ENCODE results near the gene DCHS1. TPM values are rescaled to one million over a fixed set of nuclear protein-coding genes. Genes with fewer than 3 reads are reported as not detected.

Gene DCHS1
- total RNA-seq, 4 donors from 2014 or later = 5.5 to 17.7 (median 14.0) TPM

DNA sequence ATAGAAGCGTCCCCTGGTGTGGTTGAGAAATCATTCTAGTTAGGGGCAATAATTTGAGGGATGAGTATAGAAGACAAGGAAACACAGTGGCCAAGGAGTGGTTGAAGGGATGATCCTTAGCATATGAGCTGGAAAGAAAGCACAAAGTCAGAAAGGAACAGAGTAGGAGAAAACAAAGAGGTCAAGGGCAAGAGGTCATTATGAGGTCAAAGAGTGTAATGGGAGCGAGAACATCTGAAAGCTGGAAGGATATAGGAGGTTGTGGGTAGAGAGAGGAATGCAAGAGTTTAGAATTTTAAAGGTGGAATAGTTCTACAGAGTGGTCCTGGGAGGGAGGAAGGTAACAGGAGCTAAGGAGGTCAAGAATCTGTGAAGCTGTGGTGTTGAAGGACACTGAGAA lies 2.0 kb downstream of the DCHS1 start:
- intact Hi-C loops (cut with DNase I; ENCODE audit: low total_unique reads) = no loop called here
- TF ChIP-seq POLR2AphosphoS5 (IDR thresholded peaks at IDR 0.05) (no peak), POLR2A (IDR thresholded peaks at IDR 0.05) (no peak), EP300 (IDR thresholded peaks at IDR 0.05; ENCODE audit: low read depth) (no peak)
- H3K9me3 ChIP-seq = no peaks in the 10 kb centered on the region
- in situ Hi-C loops (cut with MboI; ENCODE audit: low pct_ligation_motif_present in 1 of 4, low pct_unique_long_range_greater_than_20kb in 1 of 4, low sequenced_read_pairs in 3 of 4) = no loop called here
- no peak for DNase-seq
- peaks cover 27% of the 10 kb centered on the region for H3K27me3 ChIP-seq
- no peak overlapping the region for H3K4me3 ChIP-seq
- peak overlapping the region in 3 of 4 donors; percentile 13 to 79 (median 30) for H3K27ac ChIP-seq
- H3K4me1 ChIP-seq = peaks cover 0 to 12% (median 8%) of the 10 kb centered on the region in 4 donors
- no peaks in the 10 kb centered on the region for H3K36me3 ChIP-seq
- 84 to 89% methylated on average over 2 of the region's 2 CpGs for WGBS, 2 donors (ENCODE audit: low coverage in 1 of 2)

DNA sequence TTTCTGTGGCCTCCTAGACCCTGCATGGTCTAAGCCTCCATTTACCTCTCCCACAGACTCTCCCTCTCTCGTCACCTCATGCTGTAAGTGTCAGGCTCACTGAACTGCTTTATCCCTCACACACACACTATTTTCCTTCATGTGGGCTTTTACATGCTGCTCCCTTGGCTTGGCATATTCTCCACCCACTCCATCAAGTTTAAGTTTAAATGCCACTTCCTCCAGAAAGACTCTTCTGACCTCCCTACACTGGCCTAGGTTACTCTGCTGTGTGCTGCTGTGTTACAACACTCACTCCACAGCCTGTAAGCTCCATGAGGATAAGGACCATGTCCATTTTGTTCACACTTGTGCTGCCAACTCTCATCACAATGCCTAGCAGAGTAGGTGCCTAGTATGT lies 2.5 kb downstream of the DCHS1 start:
- 82 to 100% methylated on average over 1 of the region's 1 CpG for WGBS, 2 donors (ENCODE audit: low coverage in 1 of 2)
- no peaks in the 10 kb centered on the region for H3K36me3 ChIP-seq
- H3K27ac ChIP-seq = peak overlapping the region in 1 of 4 donors; percentile 3
- intact Hi-C loops (cut with DNase I; ENCODE audit: low total_unique reads) = no loop called here
- DNase-seq = no peak
- H3K9me3 ChIP-seq = no peaks in the 10 kb centered on the region
- TF ChIP-seq EP300 (IDR thresholded peaks at IDR 0.05; ENCODE audit: low read depth) (no peak), POLR2A (IDR thresholded peaks at IDR 0.05) (no peak), POLR2AphosphoS5 (IDR thresholded peaks at IDR 0.05) (no peak)
- TF ChIP-seq, protein P1, sequence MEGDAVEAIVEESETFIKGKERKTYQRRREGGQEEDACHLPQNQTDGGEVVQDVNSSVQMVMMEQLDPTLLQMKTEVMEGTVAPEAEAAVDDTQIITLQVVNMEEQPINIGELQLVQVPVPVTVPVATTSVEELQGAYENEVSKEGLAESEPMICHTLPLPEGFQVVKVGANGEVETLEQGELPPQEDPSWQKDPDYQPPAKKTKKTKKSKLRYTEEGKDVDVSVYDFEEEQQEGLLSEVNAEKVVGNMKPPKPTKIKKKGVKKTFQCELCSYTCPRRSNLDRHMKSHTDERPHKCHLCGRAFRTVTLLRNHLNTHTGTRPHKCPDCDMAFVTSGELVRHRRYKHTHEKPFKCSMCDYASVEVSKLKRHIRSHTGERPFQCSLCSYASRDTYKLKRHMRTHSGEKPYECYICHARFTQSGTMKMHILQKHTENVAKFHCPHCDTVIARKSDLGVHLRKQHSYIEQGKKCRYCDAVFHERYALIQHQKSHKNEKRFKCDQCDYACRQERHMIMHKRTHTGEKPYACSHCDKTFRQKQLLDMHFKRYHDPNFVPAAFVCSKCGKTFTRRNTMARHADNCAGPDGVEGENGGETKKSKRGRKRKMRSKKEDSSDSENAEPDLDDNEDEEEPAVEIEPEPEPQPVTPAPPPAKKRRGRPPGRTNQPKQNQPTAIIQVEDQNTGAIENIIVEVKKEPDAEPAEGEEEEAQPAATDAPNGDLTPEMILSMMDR (IDR thresholded peaks at IDR 0.05) = no peak
- H3K4me1 ChIP-seq = peaks cover 0 to 17% (median 12%) of the 10 kb centered on the region in 4 donors
- H3K27me3 ChIP-seq = peaks cover 27% of the 10 kb centered on the region
- in situ Hi-C loops (cut with MboI; ENCODE audit: low pct_ligation_motif_present in 1 of 4, low pct_unique_long_range_greater_than_20kb in 1 of 4, low sequenced_read_pairs in 3 of 4) = no loop called here
- H3K4me3 ChIP-seq = no peak overlapping the region

DNA sequence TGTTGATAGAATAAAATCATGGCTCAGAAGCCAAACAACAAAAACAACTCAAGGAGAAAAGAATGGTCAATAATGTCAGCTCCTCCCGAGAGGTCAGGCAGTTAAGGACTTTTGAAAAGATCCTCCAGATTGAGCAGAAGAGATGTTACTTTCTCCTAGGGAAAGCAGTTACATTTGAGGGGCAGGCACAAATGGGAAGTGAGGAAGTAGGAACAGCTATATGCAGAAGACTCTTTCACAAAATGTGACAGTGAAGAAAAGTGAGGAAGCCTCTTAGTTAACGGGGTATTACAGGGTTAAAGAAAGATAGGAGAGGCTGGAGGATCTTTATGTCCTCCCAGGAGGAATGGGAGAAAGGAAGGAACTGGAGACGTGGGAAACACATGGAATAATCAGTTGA lies 3.4 kb downstream of the DCHS1 start:
- WGBS, 2 donors (ENCODE audit: low coverage in 1 of 2) = 52 to 62% methylated on average over 3 of the region's 3 CpGs
- no peak overlapping the region for H3K4me3 ChIP-seq
- H3K27me3 ChIP-seq = peaks cover 22% of the 10 kb centered on the region
- H3K27ac ChIP-seq = no peak overlapping the region
- in situ Hi-C loops (cut with MboI; ENCODE audit: low pct_ligation_motif_present in 1 of 4, low pct_unique_long_range_greater_than_20kb in 1 of 4, low sequenced_read_pairs in 3 of 4) (no loop called here), intact Hi-C loops (cut with DNase I; ENCODE audit: low total_unique reads) (no loop called here)
- H3K4me1 ChIP-seq = peaks cover 2 to 26% (median 17%) of the 10 kb centered on the region in 4 donors
- H3K9me3 ChIP-seq = no peaks in the 10 kb centered on the region
- DNase-seq = no peak
- no peak for TF ChIP-seq POLR2AphosphoS5 (IDR thresholded peaks at IDR 0.05)
- H3K36me3 ChIP-seq = no peaks in the 10 kb centered on the region

DNA sequence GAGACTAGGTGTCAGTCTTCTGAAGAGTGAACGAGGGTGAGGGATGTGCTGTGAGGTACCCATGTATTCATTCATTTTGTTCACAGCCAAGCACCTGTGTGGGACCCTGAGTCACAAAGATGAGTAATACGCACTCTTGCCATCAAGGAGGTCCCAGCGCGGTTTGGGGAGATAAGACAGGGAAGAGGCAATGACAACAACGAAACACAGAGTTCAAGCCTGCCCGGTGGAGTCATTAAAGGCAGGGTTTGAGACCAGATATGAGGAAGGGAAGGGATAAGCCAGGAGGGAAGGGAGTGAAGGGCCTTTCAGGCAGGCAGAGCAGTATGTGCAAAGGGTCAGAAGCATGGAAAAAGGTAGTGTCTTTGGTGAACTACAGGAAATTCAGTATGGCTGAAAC lies 4.6 kb downstream of the DCHS1 start:
- Histone ChIP-seq H3K27me3 (peaks cover 10% of the 10 kb centered on the region), H3K36me3 (no peaks in the 10 kb centered on the region), H3K9me3 (no peaks in the 10 kb centered on the region), H3K4me3 (no peak overlapping the region), H3K4me1 (peaks cover 14 to 33% (median 23%) of the 10 kb centered on the region in 4 donors), H3K27ac (no peak overlapping the region)
- intact Hi-C loops (cut with DNase I; ENCODE audit: low total_unique reads) (no loop called here), in situ Hi-C loops (cut with MboI; ENCODE audit: low pct_ligation_motif_present in 1 of 4, low pct_unique_long_range_greater_than_20kb in 1 of 4, low sequenced_read_pairs in 3 of 4) (no loop called here)
- WGBS, 2 donors (ENCODE audit: low coverage in 1 of 2) = 63 to 93% methylated on average over 4 to 6 of the region's 6 CpGs
- TF ChIP-seq POLR2AphosphoS5 (IDR thresholded peaks at IDR 0.05) (no peak), EP300 (IDR thresholded peaks at IDR 0.05; ENCODE audit: low read depth) (no peak), POLR2A (IDR thresholded peaks at IDR 0.05) (no peak)
- TF ChIP-seq, protein P1 (IDR thresholded peaks at IDR 0.05) = no peak
- DNase-seq = no peak

DNA sequence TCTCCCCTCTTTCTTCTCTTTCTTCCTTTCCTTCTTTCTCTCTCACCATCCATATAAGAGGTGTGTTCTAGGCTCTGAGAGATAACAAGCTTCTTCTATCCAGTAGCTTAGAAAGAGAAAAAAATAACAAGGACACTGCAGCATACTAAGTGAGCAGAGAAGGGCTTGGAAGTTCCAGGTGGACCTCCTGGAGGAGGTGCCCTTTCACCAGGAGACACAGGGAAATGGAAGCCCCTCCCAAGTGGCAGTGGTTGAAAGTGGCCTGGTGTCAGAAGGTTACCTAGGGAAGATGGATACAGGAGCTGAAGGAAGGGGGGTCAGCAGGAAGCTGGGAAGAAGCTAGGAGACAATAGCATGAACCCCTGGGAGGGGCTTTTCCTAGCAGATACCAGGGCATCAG lies 5.5 kb downstream of the DCHS1 start:
- Histone ChIP-seq H3K9me3 (no peaks in the 10 kb centered on the region), H3K4me1 (peaks cover 20 to 34% (median 23%) of the 10 kb centered on the region in 4 donors), H3K27ac (no peak overlapping the region), H3K27me3 (peaks cover 6% of the 10 kb centered on the region), H3K36me3 (no peaks in the 10 kb centered on the region), H3K4me3 (no peak overlapping the region)
- intact Hi-C loops (cut with DNase I; ENCODE audit: low total_unique reads) = no loop called here
- in situ Hi-C loops (cut with MboI; ENCODE audit: low pct_ligation_motif_present in 1 of 4, low pct_unique_long_range_greater_than_20kb in 1 of 4, low sequenced_read_pairs in 3 of 4) = no loop called here
- TF ChIP-seq POLR2A (IDR thresholded peaks at IDR 0.05) (no peak), EP300 (IDR thresholded peaks at IDR 0.05; ENCODE audit: low read depth) (no peak), POLR2AphosphoS5 (IDR thresholded peaks at IDR 0.05) (no peak)
- TF ChIP-seq, protein P1 (IDR thresholded peaks at IDR 0.05) = no peak
- DNase-seq = no peak
